PFSK-1 (cell line): Measurements from ENCODE around the gene MAGI2.

ENCODE experiments used
- FOXP2 ChIP-seq: optimal IDR thresholded peaks from 2 replicates; pipeline ENCODE3; 2011; ENCODE audit warnings: borderline replicate concordance, control low read depth, inconsistent platforms; ENCODE audit not compliant: insufficient read depth; ENCODE audit errors: extremely low read length, extremely low read depth
- POLR2AphosphoS5 ChIP-seq: IDR thresholded peaks from 2 replicates; pipeline ENCODE4 v1.6.1; 2012; ENCODE audit warnings: low read depth, mild to moderate bottlenecking, control low read depth, low read length, moderate library complexity
- REST ChIP-seq, 2 experiments: IDR thresholded peaks; 2 replicates each; pipeline versions ENCODE4 v1.6.1 to v1.8.0; 2011 to 2012; ENCODE audit warnings: low read depth in 2 of 2, low read length in 2 of 2, control low read depth in 1 of 2, inconsistent platforms in 1 of 2, mild to moderate bottlenecking in 1 of 2, moderate library complexity in 1 of 2; ENCODE audit not compliant: insufficient read depth in 1 of 2
- SIN3A ChIP-seq: IDR thresholded peaks from 2 replicates; pipeline ENCODE4 v1.6.1; 2012; ENCODE audit warnings: mild to moderate bottlenecking, low read length, moderate library complexity, borderline replicate concordance; ENCODE audit not compliant: insufficient read depth
- TAF1 ChIP-seq: IDR thresholded peaks from 2 replicates; pipeline ENCODE4 v1.6.1; 2012; ENCODE audit warnings: low read length, control low read depth, borderline replicate concordance; ENCODE audit not compliant: insufficient read depth

Gene MAGI2

GRCh38 chr7:78395298-78396036, 1058.0 kb downstream of the MAGI2 start:
- TF ChIP-seq TAF1: no peak

- TF ChIP-seq TAF1: no peak
- no peak for TF ChIP-seq FOXP2
- TF ChIP-seq POLR2AphosphoS5: no peak
- TF ChIP-seq REST (IDR thresholded peaks at IDR 0.05; ENCODE audit: insufficient read depth in 1 of 2, low read depth in 2 of 2, low read length in 2 of 2): no peak
- no peak for TF ChIP-seq SIN3A
These were observed 1064.4 kb downstream of the MAGI2 start for GRCh38 chr7:78389022-78389421.

GRCh38 chr7:78386520-78386919, 1066.9 kb downstream of the MAGI2 start:
- no peak for TF ChIP-seq REST (IDR thresholded peaks at IDR 0.05; ENCODE audit: insufficient read depth in 1 of 2, low read depth in 2 of 2, low read length in 2 of 2)
- no peak for TF ChIP-seq POLR2AphosphoS5
- no peak for TF ChIP-seq TAF1
- TF ChIP-seq SIN3A: no peak
- no peak for TF ChIP-seq FOXP2

GRCh38 chr7:78383096-78383880, 1070.2 kb downstream of the MAGI2 start:
- no peak for TF ChIP-seq SIN3A

GRCh38 chr7:78379148-78379547, 1074.3 kb downstream of the MAGI2 start:
- no peak for TF ChIP-seq FOXP2

GRCh38 chr7:78377532-78377931, 1075.9 kb downstream of the MAGI2 start:
- TF ChIP-seq FOXP2: no peak
- no peak for TF ChIP-seq TAF1
- no peak for TF ChIP-seq REST (IDR thresholded peaks at IDR 0.05; ENCODE audit: insufficient read depth in 1 of 2, low read depth in 2 of 2, low read length in 2 of 2)
- TF ChIP-seq SIN3A: no peak
- no peak for TF ChIP-seq POLR2AphosphoS5
